Gastrocnemius medialis (tissue), 4 donors: ENCODE measurements around the gene NID1. TPM values are rescaled to one million over a fixed set of nuclear protein-coding genes. Genes with fewer than 3 reads are reported as not detected.
"Not testable (repeated sequence)": the region's sequence is repeated elsewhere in the genome, so short reads cannot be mapped to it uniquely, and the experiment has no call there.

Source experiments
- ATAC-seq, 2 donors: fragments of 150-250 bp; one replicate each; pipeline ENCODE4 v1.9.1; 2016
- DNase-seq, 2 donors: peaks; one replicate each; pipeline ENCODE4 v3.0.0-alpha.2; 2019
- H3K27ac ChIP-seq, 4 donors: fragments of 200-600 bp; sonication (generic); 1 replicate in 1 of 4; 2 replicates in 3 of 4; pipeline ENCODE4 v1.5.1; 2016 to 2018; ENCODE audit warnings: mild to moderate bottlenecking in 2 of 4, moderate library complexity in 1 of 4
- H3K27me3 ChIP-seq, 3 donors: fragments of 200-600 bp; sonication (generic) in 2 of 3; 1 replicate in 1 of 3; 2 replicates in 2 of 3; pipeline versions ENCODE4 v1.5.1 to v1.6.0; 2016 to 2019; ENCODE audit warnings: mild to moderate bottlenecking in 1 of 3, moderate library complexity in 1 of 3
- H3K36me3 ChIP-seq, 2 donors: fragments of 200-600 bp; sonication (generic) in 1 of 2; one replicate each; pipeline ENCODE4 v1.5.1; 2017 to 2018
- H3K4me1 ChIP-seq, 2 donors: fragments of 200-600 bp; sonication (generic) in 1 of 2; one replicate each; pipeline ENCODE4 v1.5.1; 2016 to 2017; ENCODE audit warnings: mild to moderate bottlenecking in 2 of 2
- H3K4me3 ChIP-seq, 4 donors: fragments of 200-600 bp; sonication (generic) in 3 of 4; 1 replicate in 1 of 4; 2 replicates in 3 of 4; pipeline ENCODE4 v1.5.1; 2016 to 2019; ENCODE audit warnings: mild to moderate bottlenecking in 2 of 4
- H3K9me3 ChIP-seq, 3 donors: fragments of 200-600 bp; sonication (generic) in 2 of 3; 1 replicate in 1 of 3; 2 replicates in 2 of 3; pipeline ENCODE4 v1.5.1; 2016 to 2019
- CTCF ChIP-seq, 5 experiments: fragments of 450-650 bp in 3 of 5; fragments of 200-600 bp in 2 of 5; sonication (generic) in 2 of 5; IDR thresholded peaks in 4 of 5; conservative IDR thresholded peaks in 1 of 5; 1 replicate in 4 of 5; 2 replicates in 1 of 5; pipeline ENCODE4 v1.5.1; 2016 to 2019; ENCODE audit warnings: antibody characterized with exemption in 5 of 5, mild to moderate bottlenecking in 3 of 5, moderate library complexity in 3 of 5
- POLR2A ChIP-seq, 2 donors: fragments of 450-650 bp; IDR thresholded peaks; one replicate each; pipeline ENCODE4 v1.6.1; 2017; ENCODE audit warnings: antibody characterized with exemption in 2 of 2, mild to moderate bottlenecking in 2 of 2, moderate library complexity in 2 of 2
- in situ Hi-C, 4 donors: fragments of 200-750 bp; cut with MboI; loops; one replicate each; pipeline versions ENCODE4 v1.15.0 to v1.8.0; 2017; ENCODE audit warnings: low sequenced_read_pairs in 4 of 4
- intact Hi-C: fragments of 100-400 bp; cut with DNase I; formaldehyde crosslinking; loops from one replicate; pipeline ENCODE4 v1.15.1; 2023; ENCODE audit warnings: low total_unique reads
- total RNA-seq, 4 donors: library from RNA; depleted of rRNA; stranded (reverse); fragments of >200 nt; gene quantifications; one replicate each; pipeline versions ENCODE4 v1.1.0 to v1.2.3, GENCODE V29; 2016

Gene NID1
- total RNA-seq, 4 donors from 2014 or later: 33.7 to 79.0 (median 51.7) TPM

GRCh38 chr1:235971020-235971419, 93.9 kb downstream of the NID1 start:
- DNase-seq (no peak), ATAC-seq (no peak)
- Histone ChIP-seq H3K27ac (peak overlapping the region; percentile 57 to 80 (median 76)), H3K4me1 (peaks cover 5 to 6% of the 10 kb centered on the region in 2 donors), H3K9me3 (no peaks in the 10 kb centered on the region), H3K36me3 (no peaks in the 10 kb centered on the region), H3K27me3 (no peaks in the 10 kb centered on the region), H3K4me3 (peak overlapping the region in 1 of 4 donors; percentile 57)
- in situ Hi-C loops (loop anchor here in 2 of 4 donors (10.0 to 25.0 kb wide), 2 partner anchors 456 to 459 kb away; partner anchors contain the start of gene B3GALNT2 (in 1 of the 2)), intact Hi-C loops (loop anchor here (1.0 to 5.0 kb wide), 3 partner anchors 96 to 458 kb away; partner anchors contain the start of genes LYST and NID1)
- TF ChIP-seq POLR2A (IDR thresholded peaks at IDR 0.05) (no peak), CTCF (IDR thresholded peaks at IDR 0.05 in 4 of 5, conservative IDR thresholded peaks at IDR 0.05 in 1 of 5) (no peak)

GRCh38 chr1:235968831-235969230, 96.1 kb downstream of the NID1 start:
- intact Hi-C loops (no loop called here), in situ Hi-C loops (loop anchor here in 1 of 4 donors (25.0 kb wide), 1 partner anchor 457 kb away; the partner anchor contains the start of gene B3GALNT2)
- no peaks in the 10 kb centered on the region for H3K9me3 ChIP-seq
- no peak for ATAC-seq
- H3K36me3 ChIP-seq: no peaks in the 10 kb centered on the region
- TF ChIP-seq POLR2A (IDR thresholded peaks at IDR 0.05): no peak
- TF ChIP-seq CTCF (IDR thresholded peaks at IDR 0.05 in 4 of 5, conservative IDR thresholded peaks at IDR 0.05 in 1 of 5): no peak
- no peak overlapping the region for H3K27ac ChIP-seq
- H3K4me3 ChIP-seq: no peak overlapping the region
- H3K27me3 ChIP-seq: no peaks in the 10 kb centered on the region
- H3K4me1 ChIP-seq: peaks cover 5 to 6% of the 10 kb centered on the region in 2 donors
- DNase-seq: no peak

GRCh38 chr1:235966134-235966533, 98.8 kb downstream of the NID1 start:
- intact Hi-C loops, H3K4me1 ChIP-seq, DNase-seq, H3K9me3 ChIP-seq, H3K27ac ChIP-seq, ATAC-seq, H3K36me3 ChIP-seq, H3K27me3 ChIP-seq, H3K4me3 ChIP-seq: not testable (repeated sequence)
- in situ Hi-C loops: loop anchor here in 1 of 4 donors (25.0 kb wide), 1 partner anchor 454 kb away; the partner anchor contains the start of gene B3GALNT2

- TF ChIP-seq CTCF (IDR thresholded peaks at IDR 0.05 in 4 of 5, conservative IDR thresholded peaks at IDR 0.05 in 1 of 5) (no peak), POLR2A (IDR thresholded peaks at IDR 0.05) (no peak)
- Histone ChIP-seq H3K27ac (no peak overlapping the region), H3K9me3 (no peaks in the 10 kb centered on the region), H3K27me3 (no peaks in the 10 kb centered on the region), H3K4me1 (no peaks in the 10 kb centered on the region), H3K36me3 (no peaks in the 10 kb centered on the region), H3K4me3 (no peak overlapping the region)
- intact Hi-C loops (no loop called here), in situ Hi-C loops (loop anchor here in 1 of 4 donors (25.0 kb wide), 1 partner anchor 449 kb away; the partner anchor contains the start of gene B3GALNT2)
- no peak for ATAC-seq
- no peak for DNase-seq
Measured at GRCh38 chr1:235960809-235961208, 104.1 kb downstream of the NID1 start.

GRCh38 chr1:235958021-235958420, 106.9 kb downstream of the NID1 start:
- Histone ChIP-seq H3K27ac (no peak overlapping the region), H3K9me3 (no peaks in the 10 kb centered on the region), H3K4me3 (no peak overlapping the region), H3K36me3 (no peaks in the 10 kb centered on the region), H3K4me1 (no peaks in the 10 kb centered on the region), H3K27me3 (no peaks in the 10 kb centered on the region)
- DNase-seq: no peak
- in situ Hi-C loops (loop anchor here in 1 of 4 donors (25.0 kb wide), 1 partner anchor 446 kb away; the partner anchor contains the start of gene B3GALNT2), intact Hi-C loops (no loop called here)
- no peak for ATAC-seq
- TF ChIP-seq POLR2A (IDR thresholded peaks at IDR 0.05) (no peak), CTCF (IDR thresholded peaks at IDR 0.05 in 4 of 5, conservative IDR thresholded peaks at IDR 0.05 in 1 of 5) (no peak)
